ENCODE data around the gene IGF2R.

GRCh38 chr6:160010067-160010466 lies 41.2 kb downstream of the IGF2R start:
- TF ChIP-seq CTCF (IDR thresholded peaks at IDR 0.05) = no peak
- no peak for TF ChIP-seq POLR2A (IDR thresholded peaks at IDR 0.05)

All from esophagus squamous epithelium (tissue), 4 donors.